A673 (cell line): ENCODE results near the gene CCDC170. TPM values are rescaled to one million over a fixed set of nuclear protein-coding genes. Genes with fewer than 3 reads are reported as not detected.

Experiments
- BruUV-seq: library from RNA; stranded (reverse); fragments of 400-500 nt; replicated peaks from 2 replicates; lab custom pipeline; 2021; lab: Mats Ljungman, UMichigan
- CTCF ChIA-PET: fragments of 300-600 bp; sonication (Branson Sonifier 250); formaldehyde crosslinking; loops from one replicate; lab custom pipeline; 2022; ENCODE audit warnings: antibody characterized with exemption; lab: Charles Lee
- POLR2A ChIA-PET: fragments of 300-600 bp; sonication (Branson Sonifier 250); formaldehyde crosslinking; loops from one replicate; lab custom pipeline; 2022; ENCODE audit warnings: antibody characterized with exemption; ENCODE audit not compliant: low non-redundant PET; lab: Charles Lee
- DNase-seq: peaks from one replicate; pipeline ENCODE4 v3.0.0-alpha.2; 2015; ENCODE audit warnings: low spot score
- H3K27ac ChIP-seq: fragments of 200-600 bp; sonication (generic); 2 replicates; pipeline ENCODE4 v1.5.1; 2016; ENCODE audit warnings: mixed run types, low read depth, mild to moderate bottlenecking, mixed read lengths, antibody characterized with exemption, low read length; ENCODE audit not compliant: poor library complexity, severe bottlenecking
- H3K27me3 ChIP-seq: fragments of 200-600 bp; sonication (generic); replicated peaks from 2 replicates; pipeline ENCODE4 v1.6.1; 2017; ENCODE audit warnings: mixed run types, low read depth, mild to moderate bottlenecking, mixed read lengths, antibody characterized with exemption, low read length; ENCODE audit not compliant: insufficient read depth, poor library complexity
- H3K36me3 ChIP-seq: fragments of 200-600 bp; sonication (generic); 2 replicates; pipeline ENCODE4 v1.6.1; 2016; ENCODE audit warnings: mixed run types, mild to moderate bottlenecking, mixed read lengths, antibody characterized with exemption, low read length; ENCODE audit not compliant: insufficient read depth, poor library complexity, severe bottlenecking
- H3K4me1 ChIP-seq: fragments of 200-600 bp; sonication (generic); 2 replicates; pipeline ENCODE4 v1.6.1; 2017; ENCODE audit warnings: mixed run types, mild to moderate bottlenecking, mixed read lengths, antibody characterized with exemption, low read length; ENCODE audit not compliant: insufficient read depth, poor library complexity, severe bottlenecking
- H3K4me3 ChIP-seq: fragments of 200-600 bp; sonication (generic); 2 replicates; pipeline ENCODE4 v1.5.1; 2016; ENCODE audit warnings: low read depth, mixed run types, mild to moderate bottlenecking, mixed read lengths, low read length; ENCODE audit not compliant: poor library complexity, severe bottlenecking
- H3K9me3 ChIP-seq: fragments of 200-600 bp; sonication (generic); 2 replicates; pipeline ENCODE4 v1.6.1; 2016; ENCODE audit warnings: mixed run types, low read depth, mild to moderate bottlenecking, mixed read lengths, antibody characterized with exemption, low read length; ENCODE audit not compliant: poor library complexity, severe bottlenecking
- CTCF ChIP-seq: fragments of 300-800, 200-600 bp; sonication (generic); conservative IDR thresholded peaks from 2 replicates; pipeline ENCODE4 v1.5.1; 2017; ENCODE audit warnings: low read depth, mild to moderate bottlenecking, antibody characterized with exemption, low read length, moderate library complexity, mixed read lengths
- EZH2 ChIP-seq: fragments of 200-600 bp; sonication (generic); IDR thresholded peaks from 2 replicates; pipeline ENCODE4 v1.6.1; 2017; ENCODE audit warnings: borderline replicate concordance, low read depth, mild to moderate bottlenecking, mixed read lengths, antibody characterized with exemption, low read length; ENCODE audit not compliant: poor library complexity, severe bottlenecking
- intact Hi-C: fragments of 100-400 bp; cut with micrococcal nuclease; formaldehyde crosslinking; loops from one replicate; pipeline ENCODE4 v1.10.0; 2022; ENCODE audit not compliant: unreplicated experiment
- total RNA-seq: library from RNA; stranded (reverse); gene quantifications from 2 replicates; pipeline ENCODE4 v1.2.3, GENCODE V29; 2021

Gene CCDC170
- total RNA-seq, 1 experiment from 2014 or later = 0.17 TPM

- H3K27ac ChIP-seq = no peak overlapping the region
- no peaks in the 10 kb centered on the region for H3K27me3 ChIP-seq
- ChIA-PET POLR2A (no interaction called here), CTCF (no interaction called here)
- TF ChIP-seq EZH2 (no peak), CTCF (no peak)
- no peaks in the 10 kb centered on the region for H3K9me3 ChIP-seq
- no peak overlapping the region for H3K4me3 ChIP-seq
- no peak for DNase-seq
- no peaks in the 10 kb centered on the region for H3K4me1 ChIP-seq
- intact Hi-C loops = no loop called here
- BruUV-seq = no TSS peak
- no peaks in the 10 kb centered on the region for H3K36me3 ChIP-seq
Observed at GRCh38 chr6:151506761-151507160, 12.9 kb downstream of the CCDC170 start.

GRCh38 chr6:151509048-151509447, 15.2 kb downstream of the CCDC170 start:
- no TSS peak for BruUV-seq
- no peak for DNase-seq

DNA sequence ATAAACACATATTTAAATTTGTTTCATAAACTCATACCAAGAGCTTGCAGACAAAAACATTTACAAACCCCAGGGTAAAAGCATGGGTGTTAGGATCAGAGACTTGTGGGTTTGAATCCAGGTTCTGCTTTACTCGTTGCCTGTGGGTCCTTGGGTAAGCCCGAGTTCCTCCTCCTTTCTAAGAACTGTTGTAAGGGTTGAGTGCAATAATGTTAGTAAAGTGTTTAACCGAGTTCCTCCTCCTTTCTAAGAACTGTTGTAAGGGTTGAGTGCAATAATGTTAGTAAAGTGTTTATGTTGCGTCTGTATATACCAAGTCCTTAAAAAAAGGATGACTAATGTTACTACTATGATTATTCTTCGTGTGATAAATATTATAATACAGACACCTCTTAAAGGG, 18.7 kb downstream of the CCDC170 start:
- H3K36me3 ChIP-seq = no peaks in the 10 kb centered on the region
- no peak overlapping the region for H3K27ac ChIP-seq
- ChIA-PET CTCF (no interaction called here), POLR2A (no interaction called here)
- no TSS peak for BruUV-seq
- no peaks in the 10 kb centered on the region for H3K4me1 ChIP-seq
- no peaks in the 10 kb centered on the region for H3K9me3 ChIP-seq
- no peak overlapping the region for H3K4me3 ChIP-seq
- TF ChIP-seq CTCF (no peak), EZH2 (no peak)
- DNase-seq = no peak
- intact Hi-C loops = no loop called here
- no peaks in the 10 kb centered on the region for H3K27me3 ChIP-seq

More at GRCh38 chr6:151509048-151509447, 15.2 kb downstream of the CCDC170 start:
- Histone ChIP-seq H3K27ac (no peak overlapping the region), H3K4me1 (no peaks in the 10 kb centered on the region), H3K27me3 (no peaks in the 10 kb centered on the region), H3K9me3 (no peaks in the 10 kb centered on the region), H3K4me3 (no peak overlapping the region), H3K36me3 (no peaks in the 10 kb centered on the region)
- CTCF ChIA-PET = no interaction called here
- POLR2A ChIA-PET = no interaction called here
- intact Hi-C loops = no loop called here
- no peak for TF ChIP-seq CTCF
- no peak for TF ChIP-seq EZH2
